Measurements from ENCODE around the gene DDAH1.

DNA sequence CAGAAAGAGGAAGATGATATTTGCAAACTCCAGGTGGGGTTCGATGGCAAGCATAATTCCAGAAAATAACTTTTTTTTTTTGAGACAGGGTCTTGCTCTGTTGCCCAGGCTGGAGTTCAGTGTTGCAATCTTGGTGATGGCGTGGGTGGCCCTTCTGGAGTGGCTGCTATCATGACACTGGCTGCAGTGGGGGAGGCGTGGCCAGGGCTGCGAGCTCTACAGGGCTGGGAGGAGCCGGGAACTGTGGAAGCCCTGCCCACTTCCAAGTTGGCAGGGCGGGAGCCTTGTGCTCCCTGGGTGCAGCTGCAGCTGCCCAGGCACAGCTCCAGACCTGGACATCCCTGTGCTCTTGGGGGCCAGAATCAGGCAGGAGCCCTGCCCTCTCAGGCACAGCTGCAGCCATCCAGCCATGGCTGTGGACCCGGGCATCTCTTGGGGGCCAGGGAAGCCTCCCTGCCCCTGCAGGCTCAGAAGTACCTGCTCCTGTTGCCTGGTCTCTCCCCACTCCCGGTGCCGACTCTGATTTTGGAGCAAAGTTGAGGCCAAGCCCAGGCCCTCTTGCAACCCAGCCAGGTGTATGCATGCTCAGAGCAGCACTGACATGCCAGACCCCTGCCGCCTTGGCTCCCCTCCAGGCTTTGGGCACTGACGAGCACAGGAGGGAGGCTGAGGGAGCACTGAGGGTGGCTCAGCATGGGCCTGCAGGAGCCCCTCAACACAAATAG is 181.3 kb downstream of the DDAH1 start:
- TF ChIP-seq POLR2AphosphoS5 (IDR thresholded peaks at IDR 0.05) (no peak), POLR2A (IDR thresholded peaks at IDR 0.05) (no peak), EP300 (IDR thresholded peaks at IDR 0.05) (no peak)
- TF ChIP-seq, protein P1, sequence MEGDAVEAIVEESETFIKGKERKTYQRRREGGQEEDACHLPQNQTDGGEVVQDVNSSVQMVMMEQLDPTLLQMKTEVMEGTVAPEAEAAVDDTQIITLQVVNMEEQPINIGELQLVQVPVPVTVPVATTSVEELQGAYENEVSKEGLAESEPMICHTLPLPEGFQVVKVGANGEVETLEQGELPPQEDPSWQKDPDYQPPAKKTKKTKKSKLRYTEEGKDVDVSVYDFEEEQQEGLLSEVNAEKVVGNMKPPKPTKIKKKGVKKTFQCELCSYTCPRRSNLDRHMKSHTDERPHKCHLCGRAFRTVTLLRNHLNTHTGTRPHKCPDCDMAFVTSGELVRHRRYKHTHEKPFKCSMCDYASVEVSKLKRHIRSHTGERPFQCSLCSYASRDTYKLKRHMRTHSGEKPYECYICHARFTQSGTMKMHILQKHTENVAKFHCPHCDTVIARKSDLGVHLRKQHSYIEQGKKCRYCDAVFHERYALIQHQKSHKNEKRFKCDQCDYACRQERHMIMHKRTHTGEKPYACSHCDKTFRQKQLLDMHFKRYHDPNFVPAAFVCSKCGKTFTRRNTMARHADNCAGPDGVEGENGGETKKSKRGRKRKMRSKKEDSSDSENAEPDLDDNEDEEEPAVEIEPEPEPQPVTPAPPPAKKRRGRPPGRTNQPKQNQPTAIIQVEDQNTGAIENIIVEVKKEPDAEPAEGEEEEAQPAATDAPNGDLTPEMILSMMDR (IDR thresholded peaks at IDR 0.05), result no peak

Measured in sigmoid colon (tissue), 4 donors.